Cerebellar cortex (tissue), 1 donor: ENCODE measurements around the gene TMEM129.
A peak's percentile ranks its signal among the peaks of the same experiment; 100 is the strongest.

Experiments used
- DNase-seq: peaks from one replicate; pipeline ENCODE4 v3.0.0-alpha.2; 2015; ENCODE audit warnings: low spot score

Gene TMEM129

GRCh38 chr4:1669270-1669669 lies 51.9 kb downstream of the TMEM129 start:
- no peak for DNase-seq

GRCh38 chr4:1668488-1668840 lies 52.7 kb downstream of the TMEM129 start:
- DNase-seq = no peak

GRCh38 chr4:1667273-1667672 lies 53.9 kb downstream of the TMEM129 start:
- DNase-seq = no peak

GRCh38 chr4:1666391-1666790 lies 54.7 kb downstream of the TMEM129 start:
- peak; percentile 90 for DNase-seq
